HG03575 (cell line): ENCODE data around the gene PTH1R.
"Not testable (repeated sequence)": the region's sequence is repeated elsewhere in the genome, so short reads cannot be mapped to it uniquely, and the experiment has no call there.

ENCODE experiments used
- ATAC-seq: cut with Tn5 transposase; IDR thresholded peaks from one replicate; pipeline ENCODE4 v1.9.1; 2021; ENCODE audit not compliant: unreplicated experiment, insufficient number of reproducible peaks, low FRiP score; ENCODE audit errors: extremely low read depth

Gene PTH1R

DNA sequence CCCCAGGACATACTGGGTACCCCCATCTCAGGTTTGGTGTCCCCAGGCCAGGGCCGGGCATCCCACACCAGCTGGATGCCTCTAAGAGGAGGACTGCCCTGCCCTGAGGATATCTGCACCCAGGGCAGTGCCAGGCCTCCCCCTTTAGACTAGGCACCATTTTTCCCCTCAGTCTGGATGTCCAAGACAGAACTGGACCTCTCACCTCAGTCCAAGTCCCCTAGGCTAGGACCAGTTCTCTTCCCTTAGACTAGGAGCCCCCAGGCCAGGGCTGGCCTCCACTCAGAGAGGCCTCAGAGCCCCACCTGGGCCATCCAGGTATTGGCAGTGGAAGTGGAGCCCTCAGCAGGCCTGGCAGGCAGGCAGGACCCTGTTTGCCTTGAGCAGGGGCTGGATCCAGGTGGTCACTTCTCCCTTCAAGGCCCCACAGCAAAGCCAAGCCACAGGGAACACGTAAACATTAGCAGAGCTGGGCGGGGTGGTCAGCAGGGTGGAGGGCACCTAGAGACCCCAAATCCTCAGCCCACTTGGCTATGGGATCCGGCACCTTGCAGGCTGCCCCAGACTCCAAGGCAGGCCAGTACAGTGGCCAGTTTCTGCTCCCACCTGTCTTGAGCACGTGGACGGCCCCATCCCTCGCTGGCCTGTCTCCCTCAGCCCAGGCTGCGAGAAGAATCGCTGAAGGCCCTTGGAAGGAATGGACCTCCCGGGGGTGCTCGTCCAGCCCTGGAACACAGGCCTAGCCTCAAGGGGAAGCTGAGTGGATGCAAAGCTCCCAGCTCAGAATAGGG, 28.3 kb downstream of the PTH1R start:
- no peak for ATAC-seq

DNA sequence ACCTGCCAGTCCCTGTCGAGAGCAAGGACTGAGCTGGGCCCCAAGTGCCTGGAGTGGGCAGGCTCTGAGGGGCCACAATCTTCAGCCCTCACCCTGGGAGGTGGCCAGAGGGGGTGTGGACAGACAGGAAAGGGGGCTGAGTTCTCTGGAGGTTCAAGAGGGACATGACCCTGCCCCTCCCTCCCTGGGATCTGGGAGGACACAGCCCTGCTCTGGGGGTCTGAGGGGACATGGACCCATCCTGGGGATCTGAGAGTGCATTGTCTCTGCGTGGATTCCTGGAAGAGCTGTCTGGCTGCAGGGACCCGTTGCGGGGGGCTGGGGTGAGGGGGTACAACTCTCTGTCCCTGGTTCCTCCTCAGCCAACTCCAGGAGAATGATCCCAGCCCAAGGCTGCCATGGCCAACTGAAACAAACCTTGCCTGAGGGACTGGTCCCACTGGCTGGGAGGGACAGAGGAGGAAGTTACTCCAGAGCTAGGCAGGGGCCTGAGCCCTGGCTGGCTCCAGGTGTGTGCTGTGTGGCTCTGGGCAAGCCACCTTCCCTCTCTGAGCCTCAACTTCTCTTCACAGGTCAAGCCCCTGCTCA, 29.0 kb downstream of the PTH1R start:
- no peak for ATAC-seq

DNA sequence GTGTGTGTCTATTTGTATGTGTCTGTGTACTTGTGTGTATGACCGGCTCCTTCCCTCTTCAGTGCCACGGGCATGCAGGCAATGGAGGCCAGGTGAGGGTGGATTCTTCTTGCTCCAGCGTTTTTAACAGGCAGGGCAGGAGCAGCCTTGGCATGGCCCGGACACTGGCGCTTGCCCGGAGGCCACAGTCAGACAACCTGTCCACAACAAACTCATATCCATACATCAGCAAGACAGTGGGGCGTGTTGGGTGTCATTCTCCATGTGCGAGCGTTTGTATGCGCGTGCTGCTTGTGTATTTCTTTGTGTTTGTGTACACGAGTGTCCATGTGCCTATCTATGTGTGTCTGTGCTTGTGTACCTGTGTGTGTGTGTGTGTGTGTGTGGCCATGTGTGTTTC, 29.8 kb downstream of the PTH1R start:
- ATAC-seq = no peak

GRCh38 chr3:46907960-46908293, 30.4 kb downstream of the PTH1R start:
- ATAC-seq = no peak

DNA sequence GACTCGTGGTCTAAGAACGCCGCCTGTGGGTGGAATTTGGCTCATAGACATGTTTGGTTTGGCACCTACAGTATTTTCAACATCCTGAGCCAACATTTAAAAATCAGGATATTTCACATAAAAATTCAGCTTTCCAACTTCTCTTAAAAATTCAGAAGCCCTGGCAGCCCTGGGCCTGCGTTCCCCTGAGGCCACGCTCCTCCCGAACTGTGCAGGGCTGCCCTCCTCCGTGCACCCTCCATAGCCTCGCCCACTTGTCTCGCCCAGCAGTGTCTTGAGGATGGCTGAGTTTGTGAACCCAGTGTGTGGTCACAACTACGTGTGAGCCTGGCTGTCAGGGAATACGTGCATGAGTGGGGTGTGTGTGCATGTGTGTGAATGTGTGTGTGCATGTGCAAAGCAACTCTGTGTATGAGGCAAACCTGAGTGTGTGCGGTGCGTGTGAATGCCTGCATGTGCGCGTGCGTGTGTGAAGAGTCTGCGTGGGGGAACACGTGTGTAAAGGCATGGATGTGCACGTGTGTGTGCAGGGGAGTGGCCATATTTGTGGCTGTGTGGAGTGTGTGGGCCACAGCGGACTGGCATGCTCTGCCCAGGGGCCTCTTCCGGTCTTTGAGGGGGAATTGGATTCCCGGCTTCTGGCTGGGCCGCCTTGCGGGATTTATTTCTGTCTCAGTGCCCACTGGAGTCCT, 30.9 kb downstream of the PTH1R start:
- ATAC-seq = no peak

GRCh38 chr3:46908986-46909534, 31.5 kb downstream of the PTH1R start:
- no peak for ATAC-seq

GRCh38 chr3:46909535-46910161, 32.1 kb downstream of the PTH1R start:
- ATAC-seq = no peak

- ATAC-seq = no peak
These were observed 32.7 kb downstream of the PTH1R start for GRCh38 chr3:46910166-46910760.

DNA sequence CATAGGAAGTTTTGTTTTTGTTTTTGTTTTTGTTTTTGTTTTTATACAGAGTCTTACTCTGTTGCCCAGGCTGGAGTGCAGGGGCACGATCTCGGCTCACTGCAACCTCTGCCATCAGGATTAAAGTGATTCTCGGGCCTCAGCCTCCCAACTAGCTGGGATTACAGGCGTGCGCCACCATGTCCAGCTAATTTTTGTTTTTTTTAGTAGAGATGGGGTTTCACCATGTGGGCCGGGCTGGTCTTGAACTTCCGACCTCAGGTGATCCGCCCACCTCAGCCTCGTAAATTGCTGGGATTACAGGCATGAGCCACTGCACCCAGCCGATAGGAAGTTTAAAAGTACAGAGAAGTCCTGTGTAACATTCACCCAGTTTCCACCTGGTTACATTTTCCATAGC, 33.4 kb downstream of the PTH1R start:
- not testable (repeated sequence) for ATAC-seq

GRCh38 chr3:46912986-46913385, 35.5 kb downstream of the PTH1R start:
- no peak for ATAC-seq

DNA sequence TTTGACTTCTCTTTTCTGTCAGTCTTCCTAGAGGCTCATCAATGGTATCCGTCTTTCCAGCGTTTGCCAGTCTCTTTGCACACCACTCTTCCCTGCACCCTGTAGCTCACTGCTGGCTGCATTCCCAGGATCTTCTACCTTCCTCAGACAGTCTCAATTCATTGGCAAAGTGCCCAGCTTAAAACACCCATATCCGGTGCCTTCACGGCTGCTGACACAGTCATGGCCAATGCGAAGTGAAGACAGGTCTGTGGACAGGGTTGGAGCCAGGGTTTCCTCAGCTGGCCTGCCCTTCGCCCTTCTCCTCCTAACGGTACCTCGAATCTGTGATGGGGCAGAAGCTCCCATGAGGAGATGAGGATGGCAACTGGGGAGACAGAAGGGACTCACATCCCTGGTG, 36.1 kb downstream of the PTH1R start:
- no peak for ATAC-seq

DNA sequence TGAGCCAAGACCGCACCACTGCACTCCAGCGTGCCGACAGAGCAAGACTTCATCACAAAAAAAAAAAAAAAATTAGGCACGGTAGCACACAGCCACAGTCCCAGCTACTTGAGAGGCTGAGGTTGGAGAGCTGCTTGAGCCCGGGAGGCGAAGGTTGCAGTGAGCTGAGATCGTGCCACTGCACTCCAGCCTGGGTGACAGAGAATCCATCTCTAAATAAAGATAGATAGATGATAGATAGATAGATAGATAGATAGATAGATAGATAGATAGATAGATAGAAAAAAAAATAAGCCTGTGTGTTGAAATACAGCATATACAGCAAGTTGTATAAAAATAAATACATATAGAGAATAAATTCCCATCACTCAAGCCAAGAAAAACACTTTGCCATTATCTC, 37.3 kb downstream of the PTH1R start:
- ATAC-seq = no peak

DNA sequence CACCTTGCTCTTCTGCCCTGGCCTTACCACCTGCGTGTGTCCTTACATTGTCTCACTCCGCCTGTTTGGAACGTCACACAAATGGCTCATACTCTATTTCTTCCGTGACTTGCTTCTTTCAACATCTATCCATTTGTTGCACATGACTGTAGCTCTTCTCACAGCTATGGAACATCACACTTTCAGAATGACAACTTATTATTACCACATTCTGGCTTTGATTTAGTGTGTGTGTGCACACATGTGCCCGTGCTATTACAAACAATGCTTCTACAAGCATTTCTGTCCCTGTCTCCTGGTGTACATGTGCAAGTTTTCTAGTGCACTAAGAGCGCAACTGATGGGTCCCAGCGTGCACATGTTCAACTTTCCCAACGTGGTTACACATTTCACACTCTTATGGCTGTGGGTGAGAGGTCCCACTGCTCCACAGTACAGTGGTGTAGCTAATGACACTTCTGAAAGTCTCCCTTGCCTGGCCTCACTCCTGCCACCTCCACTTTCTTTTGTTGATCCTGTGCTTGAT, 37.8 kb downstream of the PTH1R start:
- no peak for ATAC-seq

GRCh38 chr3:46916278-46916677, 38.8 kb downstream of the PTH1R start:
- ATAC-seq = no peak

GRCh38 chr3:46916799-46917198, 39.3 kb downstream of the PTH1R start:
- no peak for ATAC-seq

GRCh38 chr3:46917257-46917656, 39.7 kb downstream of the PTH1R start:
- ATAC-seq = no peak

DNA sequence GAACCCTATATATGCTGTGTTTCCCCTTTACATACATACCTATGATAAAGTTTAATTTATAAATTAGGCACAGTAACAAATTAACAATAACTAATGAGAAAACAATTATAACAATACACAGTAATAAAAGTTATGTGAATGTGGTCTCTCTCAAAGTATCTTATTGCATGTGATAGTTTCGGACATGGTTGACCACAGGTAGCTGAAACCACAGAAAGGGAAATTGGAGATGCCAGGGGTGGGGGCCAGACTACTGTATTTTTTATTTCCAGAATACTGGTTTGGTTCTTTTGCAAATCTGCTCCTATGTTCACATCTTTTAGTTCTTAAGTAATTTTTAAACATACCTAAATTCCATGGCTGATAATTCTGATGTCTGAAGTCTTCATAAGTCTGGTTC, 40.7 kb downstream of the PTH1R start:
- ATAC-seq = no peak

DNA sequence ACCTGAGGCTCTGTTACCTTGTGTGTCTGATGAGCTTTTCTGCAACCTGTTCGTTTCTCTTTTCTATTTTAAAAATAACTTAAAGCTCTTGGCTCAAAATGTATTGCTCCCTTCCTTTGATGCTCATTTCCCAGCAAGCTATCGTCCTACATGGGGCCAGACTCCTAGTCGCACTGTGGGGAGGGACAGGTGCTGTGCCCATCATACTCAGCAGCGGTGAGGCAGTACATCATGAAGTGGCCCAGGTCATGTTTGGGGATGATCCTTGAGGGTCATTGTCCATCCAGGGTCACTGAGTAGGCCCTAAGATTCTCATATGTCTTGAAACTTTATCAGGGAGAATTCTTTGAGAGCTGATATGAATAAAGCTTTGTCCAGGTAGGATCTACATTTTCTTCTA, 41.1 kb downstream of the PTH1R start:
- no peak for ATAC-seq

GRCh38 chr3:46921041-46921440, 43.5 kb downstream of the PTH1R start:
- no peak for ATAC-seq
